ENCODE measurements around the gene ARHGEF10L. TPM values are rescaled to one million over a fixed set of nuclear protein-coding genes. Genes with fewer than 3 reads are reported as not detected.

Gene ARHGEF10L
- total RNA-seq, 1 donor = 7.6 TPM

DNA sequence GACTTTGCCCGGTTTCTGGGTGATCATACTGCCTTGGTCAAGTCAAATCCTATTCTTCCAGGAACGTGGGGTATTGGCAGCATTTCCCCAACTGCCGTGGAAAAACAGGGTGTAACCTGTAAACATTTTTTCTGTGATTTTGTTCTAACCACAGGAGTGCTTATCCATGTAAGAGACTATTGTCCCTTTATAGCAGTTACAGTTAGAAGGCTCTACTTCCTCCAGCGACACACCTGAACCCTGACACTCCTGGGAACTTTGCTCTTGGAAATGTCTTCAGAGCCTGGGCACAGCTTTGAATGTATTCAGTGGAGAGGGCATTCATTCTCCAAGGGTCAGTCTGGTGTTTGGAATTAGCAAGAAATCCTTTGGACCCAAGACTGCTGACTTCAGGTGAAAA is 26.4 kb upstream of the ARHGEF10L start:
- no peak overlapping the region for H3K4me3 ChIP-seq (ENCODE audit: low read length)
- H3K27me3 ChIP-seq (ENCODE audit: insufficient read depth, low read length) = no peaks in the 10 kb centered on the region
- H3K9me3 ChIP-seq (ENCODE audit: low read depth, low read length) = no peaks in the 10 kb centered on the region
- H3K4me1 ChIP-seq (ENCODE audit: insufficient read depth, low read length) = peaks cover 5% of the 10 kb centered on the region

DNA sequence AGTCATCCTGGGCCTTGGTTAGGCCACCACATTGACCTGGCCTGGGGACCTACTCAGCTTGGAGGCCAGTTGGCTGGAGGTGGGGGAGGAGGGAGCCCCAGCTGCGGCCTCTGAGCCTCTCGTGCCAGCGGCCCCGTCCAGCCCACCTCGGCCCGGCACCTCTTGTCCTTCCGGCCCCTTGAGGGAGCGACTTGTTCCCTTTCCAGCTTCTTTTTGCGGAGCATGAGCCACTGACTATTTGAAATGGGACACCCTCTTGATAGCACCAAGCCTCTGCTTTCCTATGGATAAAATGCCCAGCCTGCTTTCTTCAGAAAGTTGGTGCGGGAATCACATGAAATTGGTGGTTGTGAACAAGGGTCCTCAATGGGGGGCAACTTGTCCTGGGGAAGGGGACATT is 24.7 kb upstream of the ARHGEF10L start:
- H3K27me3 ChIP-seq (ENCODE audit: insufficient read depth, low read length) = no peaks in the 10 kb centered on the region
- no peak overlapping the region for H3K4me3 ChIP-seq (ENCODE audit: low read length)
- no peaks in the 10 kb centered on the region for H3K9me3 ChIP-seq (ENCODE audit: low read depth, low read length)
- no peaks in the 10 kb centered on the region for H3K4me1 ChIP-seq (ENCODE audit: insufficient read depth, low read length)

DNA sequence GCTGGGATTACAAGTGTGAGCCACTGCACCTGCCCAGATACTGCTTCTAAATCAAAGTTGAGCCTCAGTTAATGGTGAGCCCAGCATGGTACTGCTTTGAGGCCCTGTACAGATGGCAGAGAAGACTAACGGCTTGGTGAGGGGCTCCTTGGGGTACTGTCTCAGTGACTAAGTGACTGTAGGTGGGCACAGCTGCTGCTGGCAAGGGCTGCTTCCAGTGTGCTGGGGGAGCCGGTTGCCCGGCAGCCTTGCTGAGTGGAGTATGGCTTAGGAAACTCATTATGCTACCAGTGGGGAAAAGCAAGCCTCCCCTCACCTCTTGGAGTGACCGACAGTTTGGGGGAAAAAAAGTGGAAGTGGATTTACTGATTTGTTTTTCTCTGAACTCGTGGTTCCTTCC is 23.6 kb upstream of the ARHGEF10L start:
- Histone ChIP-seq H3K9me3 (ENCODE audit: low read depth, low read length) (no peaks in the 10 kb centered on the region), H3K4me3 (ENCODE audit: low read length) (no peak overlapping the region)

GRCh38 chr1:17516303-17517214 is 22.9 kb upstream of the ARHGEF10L start:
- H3K4me1 ChIP-seq (ENCODE audit: insufficient read depth, low read length) = no peaks in the 10 kb centered on the region
- H3K4me3 ChIP-seq (ENCODE audit: low read length) = no peak overlapping the region
- H3K9me3 ChIP-seq (ENCODE audit: low read depth, low read length) = no peaks in the 10 kb centered on the region
- H3K27me3 ChIP-seq (ENCODE audit: insufficient read depth, low read length) = no peaks in the 10 kb centered on the region

More for the DNA sequence above, 23.6 kb upstream of the ARHGEF10L start:
- H3K4me1 ChIP-seq (ENCODE audit: insufficient read depth, low read length) = no peaks in the 10 kb centered on the region
- no peaks in the 10 kb centered on the region for H3K27me3 ChIP-seq (ENCODE audit: insufficient read depth, low read length)

GRCh38 chr1:17520041-17520440 is 19.5 kb upstream of the ARHGEF10L start:
- no peaks in the 10 kb centered on the region for H3K27me3 ChIP-seq (ENCODE audit: insufficient read depth, low read length)
- no peaks in the 10 kb centered on the region for H3K4me1 ChIP-seq (ENCODE audit: insufficient read depth, low read length)
- H3K9me3 ChIP-seq (ENCODE audit: low read depth, low read length) = no peaks in the 10 kb centered on the region
- H3K4me3 ChIP-seq (ENCODE audit: low read length) = no peak overlapping the region

DNA sequence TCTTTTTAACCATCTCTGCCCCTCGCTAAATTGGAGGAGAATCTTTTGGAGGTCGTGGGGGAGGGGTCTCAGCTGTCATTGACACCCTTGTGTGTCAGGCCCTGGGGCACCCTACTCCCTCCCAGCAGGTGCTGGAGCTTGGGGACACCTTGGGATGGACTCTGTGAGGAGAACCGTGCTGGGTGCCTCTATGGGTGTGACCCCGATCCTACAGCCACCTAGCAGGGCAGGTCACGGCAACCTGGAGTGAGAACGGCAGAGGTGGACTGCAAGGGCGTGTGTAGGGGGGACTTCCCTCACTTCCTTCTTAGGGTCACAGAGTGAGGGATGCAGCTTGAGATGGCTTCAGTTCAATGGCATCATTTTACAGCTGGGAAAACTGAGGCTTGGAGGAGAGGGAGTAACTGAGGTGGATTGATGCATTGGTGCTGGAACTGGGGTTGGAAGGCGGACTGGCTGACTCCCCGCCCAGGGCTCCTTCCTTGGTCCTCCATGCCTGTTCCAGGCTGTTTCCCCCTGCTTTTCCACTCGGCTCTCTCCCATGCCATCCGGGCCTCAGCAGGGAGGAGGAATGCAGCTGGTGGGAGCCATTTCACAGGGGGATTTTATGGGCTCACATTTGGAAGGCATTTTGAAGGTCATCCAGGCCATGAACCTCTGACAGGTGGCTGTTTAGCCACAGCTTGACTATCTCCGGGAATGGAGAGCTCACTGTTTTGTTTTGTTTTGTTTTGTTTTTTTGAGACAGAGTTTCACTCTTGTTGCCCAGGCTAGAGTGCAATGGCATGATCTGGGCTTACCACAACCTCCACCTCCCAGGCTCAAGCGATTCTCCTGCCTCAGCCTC is 18.8 kb upstream of the ARHGEF10L start:
- no peaks in the 10 kb centered on the region for H3K9me3 ChIP-seq (ENCODE audit: low read depth, low read length)
- no peaks in the 10 kb centered on the region for H3K27me3 ChIP-seq (ENCODE audit: insufficient read depth, low read length)
- no peaks in the 10 kb centered on the region for H3K4me1 ChIP-seq (ENCODE audit: insufficient read depth, low read length)
- no peak overlapping the region for H3K4me3 ChIP-seq (ENCODE audit: low read length)

- Histone ChIP-seq H3K9me3 (ENCODE audit: low read depth, low read length) (no peaks in the 10 kb centered on the region), H3K4me1 (ENCODE audit: insufficient read depth, low read length) (no peaks in the 10 kb centered on the region), H3K27me3 (ENCODE audit: insufficient read depth, low read length) (no peaks in the 10 kb centered on the region), H3K4me3 (ENCODE audit: low read length) (no peak overlapping the region)
Measured at GRCh38 chr1:17521946-17522612, 17.4 kb upstream of the ARHGEF10L start.

DNA sequence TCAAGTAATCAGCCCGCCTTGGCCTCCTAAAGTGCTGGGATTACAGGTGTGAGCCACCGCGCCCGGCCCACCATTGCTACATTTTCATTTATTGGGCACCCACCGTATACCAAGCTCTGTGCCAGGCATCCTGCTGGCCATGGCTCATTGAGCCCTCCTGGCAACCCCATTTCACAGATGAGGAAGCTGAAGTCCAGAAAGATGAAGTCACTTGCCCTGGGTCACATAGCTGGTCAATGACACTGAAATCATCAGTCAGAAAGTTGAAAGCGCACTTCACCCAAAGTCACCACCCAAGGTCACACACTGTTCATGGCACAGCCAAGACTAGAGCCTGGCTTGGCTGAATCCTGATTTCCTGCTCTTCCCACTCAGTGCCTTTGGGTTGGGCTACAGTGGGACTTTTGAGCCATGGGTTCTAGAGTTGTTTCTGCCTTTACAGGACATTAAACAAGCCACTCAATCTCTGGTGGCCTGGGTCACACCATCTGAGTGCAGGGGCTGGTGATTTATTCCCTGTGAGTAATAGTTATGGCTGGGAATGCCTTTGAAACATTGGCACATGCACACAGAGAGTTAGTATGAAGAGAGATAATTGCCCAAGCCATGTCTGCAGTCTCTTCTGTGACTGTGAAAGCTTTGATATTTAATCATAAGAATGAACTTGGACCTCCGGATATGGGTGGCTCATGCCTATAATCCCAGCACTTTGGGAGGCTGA is 16.0 kb upstream of the ARHGEF10L start:
- H3K9me3 ChIP-seq (ENCODE audit: low read depth, low read length) = no peaks in the 10 kb centered on the region
- no peak overlapping the region for H3K4me3 ChIP-seq (ENCODE audit: low read length)
- no peaks in the 10 kb centered on the region for H3K27me3 ChIP-seq (ENCODE audit: insufficient read depth, low read length)

GRCh38 chr1:17524645-17525044 is 14.9 kb upstream of the ARHGEF10L start:
- no peaks in the 10 kb centered on the region for H3K27me3 ChIP-seq (ENCODE audit: insufficient read depth, low read length)
- H3K4me1 ChIP-seq (ENCODE audit: insufficient read depth, low read length) = no peaks in the 10 kb centered on the region
- H3K9me3 ChIP-seq (ENCODE audit: low read depth, low read length) = no peaks in the 10 kb centered on the region
- no peak overlapping the region for H3K4me3 ChIP-seq (ENCODE audit: low read length)

More for the DNA sequence above, 16.0 kb upstream of the ARHGEF10L start:
- no peaks in the 10 kb centered on the region for H3K4me1 ChIP-seq (ENCODE audit: insufficient read depth, low read length)

- Histone ChIP-seq H3K27me3 (ENCODE audit: insufficient read depth, low read length) (no peaks in the 10 kb centered on the region), H3K4me3 (ENCODE audit: low read length) (no peak overlapping the region), H3K4me1 (ENCODE audit: insufficient read depth, low read length) (no peaks in the 10 kb centered on the region), H3K9me3 (ENCODE audit: low read depth, low read length) (no peaks in the 10 kb centered on the region)
Measured at GRCh38 chr1:17525996-17526686, 13.4 kb upstream of the ARHGEF10L start.

DNA sequence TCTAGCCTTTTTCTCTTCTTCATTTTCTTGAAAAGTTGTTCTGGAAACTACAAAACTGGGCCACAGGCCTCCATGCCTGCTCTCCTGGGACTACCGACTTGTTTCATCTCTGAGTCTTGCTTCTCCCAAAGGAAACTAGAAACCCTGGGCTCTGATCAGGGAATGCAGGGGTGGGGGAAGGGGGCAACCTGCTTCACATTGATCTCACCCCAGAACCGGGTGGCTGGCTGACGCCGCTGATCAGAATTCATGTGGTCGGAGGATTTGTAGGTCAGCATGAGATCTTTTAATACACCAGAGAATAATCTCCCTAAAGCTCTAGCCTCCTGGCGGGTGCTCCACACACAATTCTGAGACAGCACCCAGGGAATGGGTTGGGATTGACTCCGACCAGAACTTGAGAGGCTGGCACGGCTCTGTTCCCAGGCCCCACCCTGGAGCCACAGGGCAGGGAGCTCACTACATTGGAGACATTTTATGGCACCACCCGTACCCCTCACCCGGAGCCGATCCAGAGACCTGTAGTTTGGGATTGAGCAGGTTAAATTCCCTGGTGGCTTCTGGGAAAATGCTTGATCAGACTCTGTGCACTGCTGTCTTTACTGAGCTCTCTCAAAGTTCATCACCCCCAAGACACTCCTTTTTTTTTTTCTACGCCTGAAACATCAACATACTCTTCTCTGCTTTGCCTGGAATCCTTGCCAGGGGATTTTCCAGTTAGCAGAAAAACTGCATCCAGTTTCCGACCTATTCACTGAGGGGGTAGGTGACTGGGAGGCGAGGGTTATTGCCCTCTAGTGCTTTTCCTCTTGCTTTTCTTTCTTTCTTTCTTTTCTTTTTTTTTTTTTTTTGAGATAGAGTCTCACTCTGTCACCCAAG is 12.2 kb upstream of the ARHGEF10L start:
- Histone ChIP-seq H3K9me3 (ENCODE audit: low read depth, low read length) (no peaks in the 10 kb centered on the region), H3K4me3 (ENCODE audit: low read length) (no peak overlapping the region)

DNA sequence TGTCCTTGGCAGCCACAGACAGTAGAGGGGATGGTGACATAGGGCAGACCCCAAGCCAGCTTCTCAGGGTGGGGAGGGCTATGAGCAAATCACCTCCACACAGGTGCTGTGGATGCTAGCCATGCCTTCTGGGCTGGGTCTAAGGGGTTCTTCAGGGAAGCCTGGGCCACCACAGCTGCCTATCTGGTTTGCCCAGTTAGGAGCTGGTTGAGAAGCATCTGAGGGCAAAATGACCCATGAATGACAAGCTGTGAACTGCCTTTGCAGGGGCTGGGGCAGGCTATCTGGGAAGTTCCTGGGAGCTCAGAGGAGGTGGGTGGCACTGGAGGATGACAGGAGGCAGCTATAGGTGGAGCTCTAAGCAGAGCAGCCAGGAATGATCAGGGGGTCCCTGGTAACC is 10.1 kb upstream of the ARHGEF10L start:
- no peaks in the 10 kb centered on the region for H3K9me3 ChIP-seq (ENCODE audit: low read depth, low read length)
- no peak overlapping the region for H3K4me3 ChIP-seq (ENCODE audit: low read length)
- H3K27me3 ChIP-seq (ENCODE audit: insufficient read depth, low read length) = no peaks in the 10 kb centered on the region
- no peaks in the 10 kb centered on the region for H3K4me1 ChIP-seq (ENCODE audit: insufficient read depth, low read length)

More for the DNA sequence above, 12.2 kb upstream of the ARHGEF10L start:
- H3K4me1 ChIP-seq (ENCODE audit: insufficient read depth, low read length) = no peaks in the 10 kb centered on the region
- H3K27me3 ChIP-seq (ENCODE audit: insufficient read depth, low read length) = no peaks in the 10 kb centered on the region

DNA sequence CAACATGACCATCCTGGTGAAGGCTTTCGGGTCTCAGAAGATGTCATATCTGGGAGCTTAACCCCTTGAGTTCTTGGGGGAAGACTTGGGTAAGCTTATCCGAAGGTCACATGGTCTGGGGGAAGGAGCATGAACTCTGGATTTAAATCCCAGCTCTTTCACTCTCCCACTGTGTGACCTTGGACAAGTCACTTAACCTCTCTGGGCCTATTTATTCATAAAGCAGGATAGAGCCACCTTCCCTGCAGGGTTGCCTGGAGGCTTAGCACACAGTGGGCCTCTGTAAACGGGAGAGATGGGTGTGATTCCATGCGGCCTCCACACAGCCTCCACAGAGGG is 8.2 kb upstream of the ARHGEF10L start:
- peaks cover under 1% of the 10 kb centered on the region for H3K4me1 ChIP-seq (ENCODE audit: insufficient read depth, low read length)
- no peaks in the 10 kb centered on the region for H3K27me3 ChIP-seq (ENCODE audit: insufficient read depth, low read length)
- no peaks in the 10 kb centered on the region for H3K9me3 ChIP-seq (ENCODE audit: low read depth, low read length)
- H3K4me3 ChIP-seq (ENCODE audit: low read length) = no peak overlapping the region
